Neural progenitor cell (in vitro differentiated cells): ENCODE data around the gene TRIM38.
A peak's percentile ranks its signal among the peaks of the same experiment; 100 is the strongest.

Source experiments
- CTCF ChIP-seq: fragments of 200-600 bp; sonication (generic); IDR thresholded peaks from 2 replicates; pipeline ENCODE4 v1.5.1; 2017; ENCODE audit warnings: antibody characterized with exemption, mild to moderate bottlenecking
- EZH2 ChIP-seq: fragments of 200-600 bp; sonication (generic); IDR thresholded peaks from 2 replicates; pipeline ENCODE4 v1.6.1; 2017; ENCODE audit warnings: antibody characterized with exemption, mild to moderate bottlenecking, moderate library complexity

- peak; percentile 60 for TF ChIP-seq CTCF
- no peak for TF ChIP-seq EZH2
Measured at GRCh38 chr6:25942561-25943147, 19.9 kb upstream of the TRIM38 start.
